Stomach (tissue), 9 donors: ENCODE data around the gene KLHDC7A. TPM values are rescaled to one million over a fixed set of nuclear protein-coding genes. Genes with fewer than 3 reads are reported as not detected.

Experiments used
- DNase-seq, 2 donors: peaks; one replicate each; pipeline versions ENCODE4 v3.0.0 to v3.0.0-alpha.2; 2013 to 2019
- H3K27ac ChIP-seq, 5 donors: fragments of 200-600 bp in 4 of 5; sonication (generic) in 4 of 5; one replicate each; pipeline ENCODE4 v1.5.1; 2013 to 2019; ENCODE audit warnings: mild to moderate bottlenecking in 1 of 5, moderate library complexity in 1 of 5
- H3K27me3 ChIP-seq, 3 donors: fragments of 200-600 bp; sonication (generic); one replicate each; pipeline ENCODE4 v1.5.1; 2017 to 2019; ENCODE audit warnings: mixed run types in 1 of 3
- H3K36me3 ChIP-seq, 4 donors: fragments of 200-600 bp; sonication (generic); 1 replicate in 3 of 4; 2 replicates in 1 of 4; pipeline ENCODE4 v1.5.1; 2016 to 2019
- H3K4me1 ChIP-seq, 4 donors: fragments of 200-600 bp; sonication (generic); one replicate each; pipeline ENCODE4 v1.5.1; 2016 to 2019
- H3K4me3 ChIP-seq, 4 donors: fragments of 200-600 bp; sonication (generic) in 3 of 4; one replicate each; pipeline ENCODE4 v1.5.1; 2016 to 2019; ENCODE audit warnings: mild to moderate bottlenecking in 1 of 4
- H3K9me3 ChIP-seq, 4 donors: fragments of 200-600 bp; sonication (generic); one replicate each; pipeline ENCODE4 v1.5.1; 2016 to 2019
- EP300 ChIP-seq: sonication (generic); formaldehyde crosslinking; IDR thresholded peaks from one replicate; pipeline ENCODE4 v1.6.1; 2017; ENCODE audit warnings: antibody characterized with exemption
- POLR2A ChIP-seq, 4 donors: fragments of 450-650 bp; IDR thresholded peaks; one replicate each; pipeline ENCODE4 v1.6.1; 2016; ENCODE audit warnings: antibody characterized with exemption in 4 of 4, control low read depth in 2 of 4, mild to moderate bottlenecking in 1 of 4, moderate library complexity in 1 of 4
- POLR2AphosphoS5 ChIP-seq, 3 donors: sonication (generic); formaldehyde crosslinking; IDR thresholded peaks; one replicate each; pipeline ENCODE4 v1.6.1; 2016; ENCODE audit warnings: antibody characterized with exemption in 3 of 3
- WGBS, 5 donors: extraction: QIAGEN DNeasy Blood & Tissue Kit in 3 of 5; methylation state at CpG; one replicate each; pipeline versions ENCODE4 v1.1.5 to v1.1.7; 2013 to 2018; 5-methylcytosine and 5-hydroxymethylcytosine counted together
- intact Hi-C: fragments of 100-400 bp; cut with DNase I; formaldehyde crosslinking; loops from one replicate; pipeline ENCODE4 v1.15.1; 2023; ENCODE audit warnings: low total_unique reads
- polyA plus RNA-seq, 3 donors: library from polyadenylated mRNA; stranded (reverse); fragments of 200-250 nt; gene quantifications; one replicate each; pipeline ENCODE4 v1.2.3, GENCODE V29; 2013
- total RNA-seq, 5 donors: library from RNA; depleted of rRNA; stranded (reverse); fragments of >200 nt; gene quantifications; one replicate each; pipeline versions ENCODE4 v1.1.0 to v1.2.3, GENCODE V29; 2014 to 2016
- TF ChIP-seq, protein P1 (sequence below), 7 experiments: fragments of 450-650 bp in 4 of 7; fragments of 200-600 bp in 3 of 7; sonication (generic) in 3 of 7; IDR thresholded peaks; one replicate each; pipeline ENCODE4 v1.5.1; 2016 to 2019; ENCODE audit warnings: antibody characterized with exemption in 7 of 7, control low read depth in 2 of 7, mild to moderate bottlenecking in 1 of 7
- donor health status: healthy with polysubstance abuse.
- donor health status: Bipolar disorder and iron deficiency.
- donor health status: healthy.

KLHDC7A gene
- total and polyA plus RNA-seq, 8 donors = 0.29 to 8.9 (median 1.9) TPM

DNA sequence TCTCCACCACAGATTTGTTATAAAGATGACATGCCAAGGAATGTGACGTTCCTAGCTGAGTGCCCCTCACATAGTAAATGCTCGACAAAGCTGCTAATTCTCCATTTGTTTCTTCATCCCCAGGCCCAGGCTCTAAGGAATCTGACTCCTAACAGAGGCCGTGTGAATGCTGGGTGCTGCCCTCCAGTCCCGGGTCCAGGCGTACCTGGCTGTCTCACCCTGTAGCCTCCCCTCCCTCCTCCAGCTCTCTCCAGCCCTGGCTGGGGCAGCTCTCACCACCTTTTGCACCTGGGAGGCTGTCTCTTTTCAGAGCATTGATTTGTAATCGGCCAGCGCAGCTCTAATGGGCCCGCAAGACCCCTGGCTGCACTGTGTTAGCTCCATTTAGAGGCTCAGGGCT, 11.2 kb upstream of the KLHDC7A start:
- TF ChIP-seq POLR2A (IDR thresholded peaks at IDR 0.05) = no peak
- no peak for TF ChIP-seq EP300
- TF ChIP-seq POLR2AphosphoS5 (IDR thresholded peaks at IDR 0.05) = no peak
- TF ChIP-seq, protein P1, sequence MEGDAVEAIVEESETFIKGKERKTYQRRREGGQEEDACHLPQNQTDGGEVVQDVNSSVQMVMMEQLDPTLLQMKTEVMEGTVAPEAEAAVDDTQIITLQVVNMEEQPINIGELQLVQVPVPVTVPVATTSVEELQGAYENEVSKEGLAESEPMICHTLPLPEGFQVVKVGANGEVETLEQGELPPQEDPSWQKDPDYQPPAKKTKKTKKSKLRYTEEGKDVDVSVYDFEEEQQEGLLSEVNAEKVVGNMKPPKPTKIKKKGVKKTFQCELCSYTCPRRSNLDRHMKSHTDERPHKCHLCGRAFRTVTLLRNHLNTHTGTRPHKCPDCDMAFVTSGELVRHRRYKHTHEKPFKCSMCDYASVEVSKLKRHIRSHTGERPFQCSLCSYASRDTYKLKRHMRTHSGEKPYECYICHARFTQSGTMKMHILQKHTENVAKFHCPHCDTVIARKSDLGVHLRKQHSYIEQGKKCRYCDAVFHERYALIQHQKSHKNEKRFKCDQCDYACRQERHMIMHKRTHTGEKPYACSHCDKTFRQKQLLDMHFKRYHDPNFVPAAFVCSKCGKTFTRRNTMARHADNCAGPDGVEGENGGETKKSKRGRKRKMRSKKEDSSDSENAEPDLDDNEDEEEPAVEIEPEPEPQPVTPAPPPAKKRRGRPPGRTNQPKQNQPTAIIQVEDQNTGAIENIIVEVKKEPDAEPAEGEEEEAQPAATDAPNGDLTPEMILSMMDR (IDR thresholded peaks at IDR 0.05) = no peak
- Histone ChIP-seq H3K36me3 (no peaks in the 10 kb centered on the region), H3K27ac (no peak overlapping the region), H3K4me3 (no peak overlapping the region), H3K4me1 (peaks cover under 1 to 8% (median 6%) of the 10 kb centered on the region in 4 donors), H3K9me3 (no peaks in the 10 kb centered on the region), H3K27me3 (peaks cover 0 to 6% (median 0%) of the 10 kb centered on the region in 3 donors)
- 65 to 80% (median 73%) methylated on average over 6 to 8 of the region's 8 CpGs for WGBS, 5 donors
- intact Hi-C loops = no loop called here
- DNase-seq = no peak

DNA sequence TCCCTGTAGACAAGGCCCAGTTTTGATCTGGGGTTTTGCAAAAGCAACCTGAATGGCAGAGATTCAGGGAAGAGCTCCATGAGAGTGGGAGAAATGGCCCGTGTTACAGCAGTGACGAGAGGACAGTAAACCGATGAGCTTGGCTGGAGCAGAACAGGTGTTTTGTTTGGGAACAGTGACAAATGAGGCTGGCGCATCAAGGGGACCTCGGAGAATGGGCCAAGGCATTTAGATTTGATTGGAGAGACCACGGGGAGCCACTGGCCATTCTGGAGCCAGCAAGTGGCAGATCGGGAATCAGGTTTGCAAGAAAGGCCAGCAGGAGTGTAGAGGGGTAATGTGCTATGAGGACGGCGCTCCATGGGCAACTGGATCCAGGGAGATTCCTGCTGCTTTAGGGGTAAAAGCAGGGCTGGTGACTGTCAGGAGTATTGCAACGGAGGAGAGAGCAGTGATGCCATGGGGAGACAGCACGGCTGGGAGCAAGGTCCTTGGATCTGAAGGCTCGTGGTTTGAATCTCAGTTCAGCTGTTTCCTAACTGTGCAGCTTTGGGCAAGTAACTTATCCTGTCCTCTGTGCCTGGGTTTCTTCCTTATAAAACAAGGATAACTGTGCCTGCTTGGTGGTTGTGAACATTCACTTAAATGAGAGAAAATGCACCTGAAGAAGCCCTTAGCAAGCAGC, 9.9 kb upstream of the KLHDC7A start:
- Histone ChIP-seq H3K4me1 (peaks cover 0 to under 1% (median 0%) of the 10 kb centered on the region in 4 donors), H3K27me3 (peaks cover 0 to 6% (median 0%) of the 10 kb centered on the region in 3 donors), H3K9me3 (no peaks in the 10 kb centered on the region), H3K4me3 (no peak overlapping the region), H3K36me3 (no peaks in the 10 kb centered on the region), H3K27ac (no peak overlapping the region)
- intact Hi-C loops = no loop called here
- TF ChIP-seq, protein P1 (IDR thresholded peaks at IDR 0.05) = no peak
- TF ChIP-seq POLR2A (IDR thresholded peaks at IDR 0.05) = no peak
- TF ChIP-seq POLR2AphosphoS5 (IDR thresholded peaks at IDR 0.05) = no peak
- TF ChIP-seq EP300 = no peak
- no peak for DNase-seq
- 61 to 77% (median 75%) methylated on average over 12 of the region's 12 CpGs for WGBS, 5 donors

DNA sequence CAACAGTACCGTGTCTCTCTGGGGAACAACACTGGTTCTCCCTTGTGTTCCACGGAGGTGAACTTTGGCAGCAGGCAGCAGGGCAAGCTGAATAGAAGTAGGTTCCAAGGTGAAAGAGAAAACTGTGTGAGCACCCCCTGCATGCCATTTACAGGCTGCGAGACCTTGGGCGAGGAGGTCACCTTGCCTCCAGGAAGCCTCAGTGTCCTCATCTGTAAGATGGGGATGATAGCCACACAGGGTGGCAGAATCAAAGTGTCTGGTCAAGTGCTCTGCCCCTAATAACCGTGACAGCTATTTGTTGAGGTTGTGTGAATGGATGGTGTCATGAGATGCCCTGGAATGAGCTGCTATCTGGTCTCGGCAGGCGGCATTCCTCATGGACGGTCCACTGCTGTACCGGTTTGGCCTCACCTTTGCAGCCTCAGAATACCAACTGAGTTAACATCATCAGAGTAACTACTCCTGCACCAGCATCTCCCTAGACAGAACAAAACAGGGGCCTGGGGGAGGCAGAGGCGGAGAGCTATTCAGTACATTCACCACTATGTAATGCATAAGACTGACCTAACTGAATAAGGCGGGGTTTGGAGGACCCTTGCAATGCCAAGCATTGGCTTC, 7.4 kb upstream of the KLHDC7A start:
- H3K27me3 ChIP-seq = peaks cover 0 to 4% (median 0%) of the 10 kb centered on the region in 3 donors
- intact Hi-C loops = no loop called here
- no peak overlapping the region for H3K27ac ChIP-seq
- WGBS, 5 donors = 79 to 84% (median 82%) methylated on average over 11 of the region's 11 CpGs
- H3K36me3 ChIP-seq = no peaks in the 10 kb centered on the region
- no peaks in the 10 kb centered on the region for H3K9me3 ChIP-seq
- TF ChIP-seq, protein P1 (IDR thresholded peaks at IDR 0.05) = no peak
- TF ChIP-seq EP300 = no peak
- no peak for TF ChIP-seq POLR2A (IDR thresholded peaks at IDR 0.05)
- no peak for TF ChIP-seq POLR2AphosphoS5 (IDR thresholded peaks at IDR 0.05)
- DNase-seq = no peak
- H3K4me1 ChIP-seq = no peaks in the 10 kb centered on the region
- H3K4me3 ChIP-seq = no peak overlapping the region

DNA sequence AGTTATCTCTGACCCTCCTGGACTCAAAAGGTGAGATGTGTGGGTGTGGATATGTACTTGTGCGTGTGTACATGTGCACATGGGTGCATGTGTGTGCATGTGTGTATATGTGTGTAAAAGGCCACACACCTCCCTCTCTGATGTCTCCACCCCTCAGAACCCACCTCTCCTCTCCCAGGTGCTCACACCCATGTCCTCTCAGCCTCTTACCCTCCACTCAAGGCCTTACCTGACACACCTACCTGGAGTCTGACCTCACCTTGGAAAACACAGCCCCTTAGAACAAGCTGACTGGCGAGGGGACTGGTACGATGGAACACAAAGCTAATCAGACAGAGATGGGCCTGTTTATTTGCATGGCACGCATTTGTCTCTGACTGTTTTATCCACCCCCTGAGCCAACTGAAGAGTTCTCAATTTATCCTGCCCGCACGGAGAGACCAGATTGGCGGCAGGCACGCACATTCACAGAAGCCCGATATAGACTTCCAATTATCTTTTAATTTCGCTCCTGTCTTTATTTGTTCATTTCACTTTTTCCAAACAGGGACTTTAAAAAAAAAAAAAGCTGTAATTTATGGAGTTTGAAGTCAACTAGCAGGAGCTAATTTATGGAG, 6.1 kb upstream of the KLHDC7A start:
- no peak for TF ChIP-seq EP300
- TF ChIP-seq, protein P1 (IDR thresholded peaks at IDR 0.05) = no peak
- TF ChIP-seq POLR2A (IDR thresholded peaks at IDR 0.05) = no peak
- TF ChIP-seq POLR2AphosphoS5 (IDR thresholded peaks at IDR 0.05) = no peak
- DNase-seq = no peak
- Histone ChIP-seq H3K4me3 (no peak overlapping the region), H3K36me3 (no peaks in the 10 kb centered on the region), H3K4me1 (peaks cover 3 to 10% (median 7%) of the 10 kb centered on the region in 4 donors), H3K9me3 (no peaks in the 10 kb centered on the region), H3K27me3 (peaks cover 0 to 4% (median 0%) of the 10 kb centered on the region in 3 donors), H3K27ac (no peak overlapping the region)
- 82 to 87% (median 87%) methylated on average over 10 of the region's 10 CpGs for WGBS, 5 donors
- intact Hi-C loops = no loop called here
